ENCODE data around the gene RAB30. TPM values are rescaled to one million over a fixed set of nuclear protein-coding genes. Genes with fewer than 3 reads are reported as not detected.
A peak's percentile ranks its signal among the peaks of the same experiment; 100 is the strongest.

The RAB30 gene
- polyA plus RNA-seq, 3 donors: 0.11 to 0.67 (median 0.54) TPM

GRCh38 chr11:82932564-82932963 is 139.1 kb downstream of the RAB30 start:
- H3K4me3 ChIP-seq (replicated peaks in 1 of 3; ENCODE audit: low read depth in 2 of 3, low read length in 3 of 3): no peak overlapping the region
- H3K27ac Mint-ChIP-seq: peak overlapping the region in 2 of 7 donors; percentile 6 to 61
- H3K79me2 ChIP-seq (ENCODE audit: insufficient read depth, low read length): no peaks in the 10 kb centered on the region
- no peaks in the 10 kb centered on the region for H3K27me3 Mint-ChIP-seq (ENCODE audit: low read depth in 3 of 3)
- peaks cover 66 to 71% of the 10 kb centered on the region in 2 donors for H3K36me3 Mint-ChIP-seq
- peaks cover under 1% of the 10 kb centered on the region for H3K4me1 Mint-ChIP-seq
- WGBS (ENCODE audit: insufficient coverage): no CpG with 5 or more reads among the region's 1 CpG
- H3K4me2 ChIP-seq (replicated peaks; ENCODE audit: extremely low read depth, low read length, poor library complexity, severe bottlenecking): no peak overlapping the region
- no peak for TF ChIP-seq CTCF (IDR thresholded peaks at IDR 0.05)
- no peaks in the 10 kb centered on the region for H3K9me3 Mint-ChIP-seq
- no peak overlapping the region for H3K27ac ChIP-seq (ENCODE audit: low read depth in 1 of 2, low read length in 2 of 2)
- no peak overlapping the region for H3K4me3 Mint-ChIP-seq
- intact Hi-C loops (cut with micrococcal nuclease): no loop called here
- peaks cover 51 to 73% of the 10 kb centered on the region in 2 donors for H3K36me3 ChIP-seq (replicated peaks in 1 of 2; ENCODE audit: control insufficient read depth in 1 of 2, insufficient read depth in 2 of 2, low read length in 2 of 2)
- H4K20me1 ChIP-seq (ENCODE audit: insufficient read depth, low read length): no peaks in the 10 kb centered on the region
- no peak overlapping the region for H2AFZ ChIP-seq (ENCODE audit: insufficient read depth, low read depth, low read length, poor library complexity, severe bottlenecking)
- no peaks in the 10 kb centered on the region for H3K9me3 ChIP-seq (replicated peaks in 1 of 2; ENCODE audit: control insufficient read depth in 1 of 2, insufficient read depth in 1 of 2, low read length in 2 of 2)
- no peak overlapping the region for H3K9ac ChIP-seq (ENCODE audit: insufficient read depth, low read length, poor library complexity, severe bottlenecking)
- DNase-seq: no peak
- no peaks in the 10 kb centered on the region for H3K4me1 ChIP-seq (ENCODE audit: control insufficient read depth in 1 of 2, insufficient read depth in 2 of 2, low read length in 2 of 2)
- no peaks in the 10 kb centered on the region for H3K27me3 ChIP-seq (ENCODE audit: control insufficient read depth in 2 of 2, insufficient read depth in 2 of 2, low read length in 2 of 2)

GRCh38 chr11:82930734-82931133 is 141.0 kb downstream of the RAB30 start:
- intact Hi-C loops (cut with micrococcal nuclease): no loop called here
- H3K4me1 Mint-ChIP-seq: peaks cover 2% of the 10 kb centered on the region
- Histone ChIP-seq H3K4me2 (replicated peaks; ENCODE audit: extremely low read depth, low read length, poor library complexity, severe bottlenecking) (no peak overlapping the region), H3K4me3 (replicated peaks in 1 of 3; ENCODE audit: low read depth in 2 of 3, low read length in 3 of 3) (no peak overlapping the region), H4K20me1 (ENCODE audit: insufficient read depth, low read length) (no peaks in the 10 kb centered on the region), H3K9me3 (replicated peaks in 1 of 2; ENCODE audit: control insufficient read depth in 1 of 2, insufficient read depth in 1 of 2, low read length in 2 of 2) (no peaks in the 10 kb centered on the region), H3K79me2 (ENCODE audit: insufficient read depth, low read length) (no peaks in the 10 kb centered on the region), H2AFZ (ENCODE audit: insufficient read depth, low read depth, low read length, poor library complexity, severe bottlenecking) (no peak overlapping the region), H3K9ac (ENCODE audit: insufficient read depth, low read length, poor library complexity, severe bottlenecking) (no peak overlapping the region), H3K4me1 (ENCODE audit: control insufficient read depth in 1 of 2, insufficient read depth in 2 of 2, low read length in 2 of 2) (no peaks in the 10 kb centered on the region), H3K27me3 (ENCODE audit: control insufficient read depth in 2 of 2, insufficient read depth in 2 of 2, low read length in 2 of 2) (no peaks in the 10 kb centered on the region), H3K36me3 (replicated peaks in 1 of 2; ENCODE audit: control insufficient read depth in 1 of 2, insufficient read depth in 2 of 2, low read length in 2 of 2) (peaks cover 55 to 82% of the 10 kb centered on the region in 2 donors), H3K27ac (ENCODE audit: low read depth in 1 of 2, low read length in 2 of 2) (no peak overlapping the region)
- no peak for TF ChIP-seq CTCF (IDR thresholded peaks at IDR 0.05)
- H3K9me3 Mint-ChIP-seq: no peaks in the 10 kb centered on the region
- H3K36me3 Mint-ChIP-seq: peaks cover 64 to 73% of the 10 kb centered on the region in 2 donors
- no peaks in the 10 kb centered on the region for H3K27me3 Mint-ChIP-seq (ENCODE audit: low read depth in 3 of 3)
- no CpG with 5 or more reads among the region's 2 CpGs for WGBS (ENCODE audit: insufficient coverage)
- H3K27ac Mint-ChIP-seq: no peak overlapping the region
- no peak for DNase-seq
- H3K4me3 Mint-ChIP-seq: no peak overlapping the region

Measured in CD14-positive monocyte (primary cell).